Left ventricle myocardium inferior (tissue), 1 donor: Measurements from ENCODE around the gene OSBPL8. TPM values are rescaled to one million over a fixed set of nuclear protein-coding genes. Genes with fewer than 3 reads are reported as not detected.

Experiments
- DNase-seq: peaks from one replicate; pipeline ENCODE4 v3.0.0-alpha.2; 2020
- H3K27ac ChIP-seq: fragments of 200-600 bp; replicated peaks from 2 replicates; pipeline ENCODE4 v1.8.0; 2021
- H3K27me3 ChIP-seq: fragments of 200-600 bp; 2 replicates; pipeline ENCODE4 v1.8.0; 2021; ENCODE audit warnings: low read depth
- H3K36me3 ChIP-seq: fragments of 200-600 bp; 2 replicates; pipeline ENCODE4 v1.8.0; 2021
- H3K4me1 ChIP-seq: fragments of 200-600 bp; 2 replicates; pipeline ENCODE4 v1.8.0; 2021
- H3K4me3 ChIP-seq: fragments of 200-600 bp; 2 replicates; pipeline ENCODE4 v1.8.0; 2021; ENCODE audit warnings: mild to moderate bottlenecking, moderate library complexity
- H3K9me3 ChIP-seq: fragments of 200-600 bp; replicated peaks from 2 replicates; pipeline ENCODE4 v1.8.0; 2021
- intact Hi-C: fragments of 100-400 bp; cut with micrococcal nuclease; formaldehyde crosslinking; loops from one replicate; pipeline ENCODE4 v1.11.0; 2022
- total RNA-seq: library from RNA; stranded (reverse); fragmentation: NEBNext Ultra II Directional; extraction: Animal tissue kit (Norgen Biotek cat#: 25700); gene quantifications from one replicate; pipeline ENCODE4 v1.2.1, GENCODE V29; 2021
- TF ChIP-seq, protein P1 (sequence below): fragments of 200-600 bp; IDR thresholded peaks from 2 replicates; pipeline ENCODE4 v1.8.0; 2021; ENCODE audit warnings: antibody characterized with exemption, mild to moderate bottlenecking, borderline replicate concordance
- donor health status: DM: no; HTN: yes; CAD: no; lungs with severe emphysema.

The OSBPL8 gene
- total RNA-seq, 1 donor from 2014 or later = 28.9 TPM

DNA sequence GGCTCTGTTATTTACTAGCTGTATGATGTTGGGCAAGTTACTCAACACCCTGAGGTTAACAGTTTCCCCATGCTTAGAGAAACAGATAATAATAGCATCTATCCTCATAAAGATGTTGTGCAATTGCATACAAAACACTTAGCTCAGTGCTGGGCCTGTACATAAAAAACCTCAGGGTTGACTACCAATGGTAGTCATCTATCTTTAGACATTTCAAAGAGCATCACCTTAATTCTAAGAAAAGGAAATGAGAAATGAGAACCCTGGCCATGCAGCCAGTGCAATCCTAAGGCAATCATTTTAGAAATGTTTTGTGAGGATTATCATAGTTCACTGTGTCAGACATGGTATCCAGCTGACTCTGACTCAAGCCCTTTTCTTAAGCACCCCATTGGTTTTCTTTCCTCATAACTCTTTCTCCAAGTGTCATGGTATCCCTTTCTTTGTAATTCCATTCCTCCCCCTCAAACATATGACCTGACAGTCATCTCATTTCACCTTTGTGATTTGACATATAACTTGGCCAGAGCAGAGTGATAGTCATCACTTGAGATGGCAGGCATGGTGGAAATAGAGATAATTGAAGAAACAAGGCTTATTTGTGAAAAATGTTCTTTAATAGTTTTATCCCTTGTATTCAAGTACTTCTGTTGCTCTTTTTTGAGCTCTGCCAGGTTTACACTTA lies 29.5 kb upstream of the OSBPL8 start:
- H3K27me3 ChIP-seq = no peaks in the 10 kb centered on the region
- no peaks in the 10 kb centered on the region for H3K9me3 ChIP-seq
- DNase-seq = no peak
- no peaks in the 10 kb centered on the region for H3K36me3 ChIP-seq
- no peaks in the 10 kb centered on the region for H3K4me1 ChIP-seq
- intact Hi-C loops = no loop called here
- no peak overlapping the region for H3K4me3 ChIP-seq
- no peak overlapping the region for H3K27ac ChIP-seq
- TF ChIP-seq, protein P1, sequence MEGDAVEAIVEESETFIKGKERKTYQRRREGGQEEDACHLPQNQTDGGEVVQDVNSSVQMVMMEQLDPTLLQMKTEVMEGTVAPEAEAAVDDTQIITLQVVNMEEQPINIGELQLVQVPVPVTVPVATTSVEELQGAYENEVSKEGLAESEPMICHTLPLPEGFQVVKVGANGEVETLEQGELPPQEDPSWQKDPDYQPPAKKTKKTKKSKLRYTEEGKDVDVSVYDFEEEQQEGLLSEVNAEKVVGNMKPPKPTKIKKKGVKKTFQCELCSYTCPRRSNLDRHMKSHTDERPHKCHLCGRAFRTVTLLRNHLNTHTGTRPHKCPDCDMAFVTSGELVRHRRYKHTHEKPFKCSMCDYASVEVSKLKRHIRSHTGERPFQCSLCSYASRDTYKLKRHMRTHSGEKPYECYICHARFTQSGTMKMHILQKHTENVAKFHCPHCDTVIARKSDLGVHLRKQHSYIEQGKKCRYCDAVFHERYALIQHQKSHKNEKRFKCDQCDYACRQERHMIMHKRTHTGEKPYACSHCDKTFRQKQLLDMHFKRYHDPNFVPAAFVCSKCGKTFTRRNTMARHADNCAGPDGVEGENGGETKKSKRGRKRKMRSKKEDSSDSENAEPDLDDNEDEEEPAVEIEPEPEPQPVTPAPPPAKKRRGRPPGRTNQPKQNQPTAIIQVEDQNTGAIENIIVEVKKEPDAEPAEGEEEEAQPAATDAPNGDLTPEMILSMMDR = no peak

DNA sequence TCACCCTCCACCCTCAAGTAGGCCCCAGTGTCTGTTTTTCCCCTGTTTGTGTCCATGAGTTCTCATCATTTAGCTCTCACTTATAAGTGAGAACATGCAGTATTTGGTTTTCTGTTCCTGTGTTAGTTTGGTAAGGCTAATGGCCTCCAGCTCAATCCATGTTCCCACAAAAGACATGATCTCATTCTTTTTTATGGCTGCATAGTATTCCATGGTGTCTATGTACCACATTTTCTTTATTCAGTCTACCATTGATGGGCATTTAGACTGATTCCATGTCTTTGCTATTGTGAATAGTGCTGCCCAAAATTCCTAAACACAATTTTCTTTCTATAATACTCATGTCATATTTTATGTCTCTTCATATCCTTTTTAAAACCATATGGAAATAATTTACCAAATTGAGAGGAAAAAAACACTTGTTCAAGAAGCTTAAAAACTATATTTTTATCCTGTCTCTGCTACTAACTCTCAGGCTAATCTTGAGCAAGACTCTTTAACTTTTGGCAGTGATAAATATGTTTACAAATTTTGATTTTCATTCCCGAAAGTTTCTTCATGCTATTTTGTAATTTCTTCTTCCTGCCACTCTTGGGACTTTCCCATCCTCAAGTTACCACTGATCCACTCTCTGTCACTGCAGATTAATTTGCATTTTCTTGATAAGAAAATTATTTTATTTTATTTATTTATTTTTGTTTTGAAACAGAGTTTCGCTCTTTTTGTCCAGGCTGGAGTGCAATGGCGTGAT lies 28.0 kb upstream of the OSBPL8 start:
- H3K27ac ChIP-seq = no peak overlapping the region
- no peak for DNase-seq
- H3K9me3 ChIP-seq = no peaks in the 10 kb centered on the region
- TF ChIP-seq, protein P1 = no peak
- intact Hi-C loops = no loop called here
- no peaks in the 10 kb centered on the region for H3K27me3 ChIP-seq
- no peak overlapping the region for H3K4me3 ChIP-seq
- no peaks in the 10 kb centered on the region for H3K4me1 ChIP-seq
- no peaks in the 10 kb centered on the region for H3K36me3 ChIP-seq

DNA sequence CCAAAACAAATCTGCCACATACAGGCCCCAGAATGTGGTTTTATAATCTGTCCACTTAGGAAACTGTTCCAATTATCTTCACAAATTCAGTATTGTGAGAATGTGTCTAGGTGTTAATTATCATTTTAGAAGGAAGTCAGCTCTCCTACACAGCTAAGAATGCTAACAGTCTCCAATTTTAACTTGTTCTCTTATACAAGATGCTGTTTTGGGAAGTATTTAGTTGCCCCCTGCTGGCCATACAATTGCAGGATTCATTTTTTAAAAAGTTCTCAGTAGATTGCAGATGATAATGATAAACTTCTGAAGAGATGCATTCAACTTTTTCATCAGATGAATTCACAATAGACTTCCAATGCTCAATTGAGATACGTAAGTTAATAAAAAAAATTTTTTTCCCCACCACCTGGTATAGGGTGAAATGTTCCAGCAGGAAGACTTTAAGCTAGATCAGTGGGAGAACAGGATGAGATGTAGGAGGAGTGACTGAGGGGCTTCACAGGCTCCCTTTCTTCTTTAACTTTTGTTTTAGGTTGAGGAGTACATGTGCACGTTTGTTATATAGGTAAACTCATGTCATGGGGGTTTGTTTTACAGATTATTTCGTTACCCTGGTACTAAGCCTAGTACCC lies 27.3 kb upstream of the OSBPL8 start:
- Histone ChIP-seq H3K9me3 (no peaks in the 10 kb centered on the region), H3K27me3 (no peaks in the 10 kb centered on the region), H3K4me3 (no peak overlapping the region), H3K27ac (no peak overlapping the region), H3K4me1 (no peaks in the 10 kb centered on the region), H3K36me3 (no peaks in the 10 kb centered on the region)
- TF ChIP-seq, protein P1 = peak; percentile 72
- DNase-seq = no peak
- intact Hi-C loops = no loop called here

DNA sequence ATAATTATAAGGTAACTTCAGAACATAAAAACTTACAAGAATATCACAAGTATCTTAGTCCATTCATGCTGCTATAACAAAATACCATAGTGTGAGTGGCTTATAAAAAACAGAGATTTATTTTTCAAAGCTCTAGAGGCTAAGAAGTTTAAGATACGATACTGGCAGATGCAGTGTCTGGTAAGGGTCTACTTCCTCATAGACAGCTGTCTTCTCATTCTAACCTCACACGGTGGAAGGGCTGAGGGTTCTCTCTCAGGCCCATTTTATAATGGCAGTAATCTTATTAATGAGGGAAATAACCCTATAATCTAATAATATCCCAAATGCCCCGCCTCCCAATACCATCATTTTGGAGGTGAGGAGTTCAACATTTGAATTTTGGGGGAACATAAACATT lies 23.7 kb upstream of the OSBPL8 start:
- peaks cover 16% of the 10 kb centered on the region for H3K9me3 ChIP-seq
- H3K4me3 ChIP-seq = no peak overlapping the region
- H3K27me3 ChIP-seq = no peaks in the 10 kb centered on the region
- DNase-seq = no peak
- intact Hi-C loops = no loop called here
- no peak overlapping the region for H3K27ac ChIP-seq
- no peaks in the 10 kb centered on the region for H3K36me3 ChIP-seq
- H3K4me1 ChIP-seq = no peaks in the 10 kb centered on the region
- TF ChIP-seq, protein P1 = no peak

DNA sequence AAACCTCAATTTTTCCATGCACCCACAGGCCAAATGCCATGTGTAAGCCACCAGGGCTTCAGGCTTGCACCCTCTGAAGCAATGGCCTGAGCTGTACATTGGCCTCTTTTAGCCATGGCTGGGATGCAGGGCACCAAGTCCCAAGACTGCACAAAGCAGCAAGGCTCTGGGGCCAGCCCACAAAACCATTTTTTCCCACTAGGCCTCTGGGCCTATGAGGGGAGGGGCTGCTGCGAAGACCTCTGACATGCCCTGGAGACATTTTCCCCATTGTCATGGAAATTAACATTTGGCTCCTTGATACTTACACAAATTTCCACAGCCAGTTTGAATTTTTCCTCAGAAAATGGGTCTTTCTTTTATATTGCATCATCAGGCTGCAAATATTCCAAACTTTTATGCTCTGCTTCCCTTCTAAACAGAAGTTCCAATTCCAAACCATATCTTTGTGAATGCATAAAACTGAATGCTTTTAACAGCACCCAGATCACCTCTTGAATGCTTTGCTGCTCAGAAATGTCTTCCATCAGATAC lies 14.3 kb upstream of the OSBPL8 start:
- H3K4me1 ChIP-seq = peaks cover 4% of the 10 kb centered on the region
- H3K27me3 ChIP-seq = no peaks in the 10 kb centered on the region
- TF ChIP-seq, protein P1 = no peak
- H3K27ac ChIP-seq = no peak overlapping the region
- no peak for DNase-seq
- intact Hi-C loops = no loop called here
- no peak overlapping the region for H3K4me3 ChIP-seq
- H3K9me3 ChIP-seq = peaks cover 7% of the 10 kb centered on the region
- H3K36me3 ChIP-seq = no peaks in the 10 kb centered on the region
